SK-N-SH treated with all-trans-retinoic acid at 6 μM for 48 hours (cell line): ENCODE measurements around the gene UBTD1.

Experiments
- GLIS3 ChIP-seq: fragments of 250-450 bp; sonication (Bioruptor Pico); IDR thresholded peaks from 2 replicates; pipeline ENCODE4 v1.5.0; 2020; ENCODE audit warnings: mild to moderate bottlenecking, moderate library complexity
- PATZ1 ChIP-seq: fragments of 250-450 bp; sonication (Bioruptor Pico); IDR thresholded peaks from 2 replicates; pipeline ENCODE4 v1.8.0; 2020; ENCODE audit warnings: mild to moderate bottlenecking, moderate library complexity, borderline replicate concordance
- TCF4 ChIP-seq: fragments of 250-450 bp; sonication (Bioruptor Pico); IDR thresholded peaks from 2 replicates; pipeline ENCODE4 v1.8.0; 2021; ENCODE audit warnings: mild to moderate bottlenecking, moderate library complexity, borderline replicate concordance

GRCh38 chr10:97548828-97549455 lies 50.2 kb downstream of the UBTD1 start:
- TF ChIP-seq TCF4 (CRISPR knock-in tag) = no peak
- no peak for TF ChIP-seq PATZ1 (CRISPR knock-in tag)
- no peak for TF ChIP-seq GLIS3
